22Rv1 (cell line): Measurements from ENCODE around the gene VSIG2.

Experiments used
- H3K27ac ChIP-seq: fragments of 450-650 bp; 2 replicates; pipeline ENCODE4 v1.5.1; 2017
- ZFX ChIP-seq: fragments of 450-650 bp; IDR thresholded peaks from 2 replicates; pipeline ENCODE4 v1.6.1; 2017; ENCODE audit warnings: antibody characterized with exemption, borderline replicate concordance
- TF ChIP-seq, protein P1 (sequence below): fragments of 450-650 bp; IDR thresholded peaks from 2 replicates; pipeline ENCODE4 v1.5.1; 2017; ENCODE audit warnings: mild to moderate bottlenecking

The VSIG2 gene

GRCh38 chr11:124793466-124794278 lies 41.6 kb upstream of the VSIG2 start:
- TF ChIP-seq ZFX, result no peak
- TF ChIP-seq, protein P1, sequence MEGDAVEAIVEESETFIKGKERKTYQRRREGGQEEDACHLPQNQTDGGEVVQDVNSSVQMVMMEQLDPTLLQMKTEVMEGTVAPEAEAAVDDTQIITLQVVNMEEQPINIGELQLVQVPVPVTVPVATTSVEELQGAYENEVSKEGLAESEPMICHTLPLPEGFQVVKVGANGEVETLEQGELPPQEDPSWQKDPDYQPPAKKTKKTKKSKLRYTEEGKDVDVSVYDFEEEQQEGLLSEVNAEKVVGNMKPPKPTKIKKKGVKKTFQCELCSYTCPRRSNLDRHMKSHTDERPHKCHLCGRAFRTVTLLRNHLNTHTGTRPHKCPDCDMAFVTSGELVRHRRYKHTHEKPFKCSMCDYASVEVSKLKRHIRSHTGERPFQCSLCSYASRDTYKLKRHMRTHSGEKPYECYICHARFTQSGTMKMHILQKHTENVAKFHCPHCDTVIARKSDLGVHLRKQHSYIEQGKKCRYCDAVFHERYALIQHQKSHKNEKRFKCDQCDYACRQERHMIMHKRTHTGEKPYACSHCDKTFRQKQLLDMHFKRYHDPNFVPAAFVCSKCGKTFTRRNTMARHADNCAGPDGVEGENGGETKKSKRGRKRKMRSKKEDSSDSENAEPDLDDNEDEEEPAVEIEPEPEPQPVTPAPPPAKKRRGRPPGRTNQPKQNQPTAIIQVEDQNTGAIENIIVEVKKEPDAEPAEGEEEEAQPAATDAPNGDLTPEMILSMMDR, result peak; percentile 86
- H3K27ac ChIP-seq, result no peak overlapping the region

- no peak overlapping the region for H3K27ac ChIP-seq
- TF ChIP-seq, protein P1, result no peak
- no peak for TF ChIP-seq ZFX
Observed at GRCh38 chr11:124791626-124792341, 39.7 kb upstream of the VSIG2 start.

DNA sequence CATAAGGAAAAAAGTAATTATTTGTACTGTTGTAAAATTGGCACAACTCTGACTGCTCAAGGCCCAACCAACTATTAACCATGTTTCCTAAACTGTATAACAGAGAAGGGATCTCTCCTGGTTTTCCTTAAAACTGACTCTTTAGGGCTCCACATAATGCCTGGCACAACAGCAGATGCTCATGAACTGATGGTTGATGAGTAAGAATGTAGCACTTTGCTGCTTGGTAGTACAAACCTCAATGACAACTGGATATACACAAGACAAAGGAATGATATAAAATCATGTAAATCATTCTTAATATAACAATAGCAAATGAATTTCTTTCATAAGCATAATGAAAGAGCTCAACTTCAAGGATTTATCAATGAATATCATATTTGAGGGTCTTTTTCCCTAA lies 36.5 kb upstream of the VSIG2 start:
- no peak overlapping the region for H3K27ac ChIP-seq
- TF ChIP-seq, protein P1, result no peak
- TF ChIP-seq ZFX, result no peak

DNA sequence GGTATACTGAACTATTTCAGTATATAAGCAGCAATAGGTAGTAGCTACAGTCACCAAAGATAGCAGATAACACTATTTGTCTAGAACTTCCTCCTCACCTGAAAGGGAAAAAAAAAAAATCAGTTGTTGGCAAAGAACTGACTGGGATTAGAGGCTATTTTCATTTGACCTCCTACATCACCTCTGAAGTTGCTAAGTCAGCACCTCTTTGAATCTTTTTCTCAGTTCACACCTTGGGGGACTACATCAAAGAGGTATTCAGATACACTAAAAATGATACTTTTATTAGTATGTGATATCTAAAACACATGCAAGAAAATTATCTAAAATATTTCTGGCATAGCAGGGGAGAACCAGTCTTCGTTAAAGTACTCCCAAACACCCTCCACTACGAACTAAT lies 32.0 kb upstream of the VSIG2 start:
- H3K27ac ChIP-seq, result no peak overlapping the region
- TF ChIP-seq, protein P1, result no peak
- no peak for TF ChIP-seq ZFX

- TF ChIP-seq, protein P1, result no peak
- no peak for TF ChIP-seq ZFX
- no peak overlapping the region for H3K27ac ChIP-seq
Observed at GRCh38 chr11:124783002-124783401, 30.9 kb upstream of the VSIG2 start.

- H3K27ac ChIP-seq, result no peak overlapping the region
- TF ChIP-seq, protein P1, result no peak
- TF ChIP-seq ZFX, result no peak
Observed at GRCh38 chr11:124779568-124779967, 27.5 kb upstream of the VSIG2 start.

- H3K27ac ChIP-seq, result no peak overlapping the region
- no peak for TF ChIP-seq ZFX
- TF ChIP-seq, protein P1, result peak; percentile 44
Observed at GRCh38 chr11:124778281-124778680, 26.2 kb upstream of the VSIG2 start.
